HCT116 (cell line): ENCODE measurements around the gene CCS. TPM values are rescaled to one million over a fixed set of nuclear protein-coding genes. Genes with fewer than 3 reads are reported as not detected.

Experiments used
- ATAC-seq: fragments of 200-7000 bp; cut with Tn5 transposase; 2 replicates; pipeline ENCODE4 v1.9.1; 2020; ENCODE audit warnings: mild to moderate bottlenecking, moderate library complexity
- BruUV-seq: library from RNA; stranded (reverse); fragments of 400-500 nt; replicated peaks from 2 replicates; lab custom pipeline; 2021; lab: Mats Ljungman, UMichigan
- CTCF ChIA-PET: fragments of 300-600 bp; sonication (Branson Sonifier 250); formaldehyde crosslinking; loops from one replicate; lab custom pipeline; 2021; ENCODE audit warnings: antibody characterized with exemption; lab: Charles Lee
- POLR2A ChIA-PET: fragments of 300-600, 350-600 bp; sonication (Branson Sonifier 250); formaldehyde crosslinking; loops from one replicate; lab custom pipeline; 2021; ENCODE audit warnings: antibody characterized with exemption; lab: Charles Lee
- RAD21 ChIA-PET, 2 experiments: fragments of 300-600 bp; sonication (Branson Sonifier 250); formaldehyde crosslinking; loops; one replicate each; lab custom pipeline; 2023; ENCODE audit warnings: low total read pairs in 2 of 2; ENCODE audit not compliant: uncharacterized antibody in 2 of 2, unreplicated experiment in 2 of 2, low non-redundant PET in 1 of 2; lab: Charles Lee
- DNase-seq: peaks from one replicate; pipeline ENCODE4 v3.0.0-alpha.2; 2010; ENCODE audit warnings: low read depth, low spot score
- H2AFZ ChIP-seq: fragments of 200-600 bp; shearing (Covaris generic), sonication (generic); 2 replicates; pipeline ENCODE4 v1.6.1; 2017; ENCODE audit warnings: low read depth, mixed run types, mixed read lengths, antibody characterized with exemption, low read length; ENCODE audit not compliant: poor library complexity, severe bottlenecking
- H3K27ac ChIP-seq: 2 replicates; pipeline ENCODE4 v1.5.1; 2012; ENCODE audit warnings: low read depth, low read length
- H3K27me3 ChIP-seq: fragments of 200-600 bp; sonication (generic); 2 replicates; pipeline ENCODE4 v1.6.1; 2016; ENCODE audit warnings: mixed run types, low read length, mixed read lengths; ENCODE audit not compliant: insufficient read depth
- H3K36me3 ChIP-seq, 2 experiments: fragments of 200-500 bp in 1 of 2; fragments of 200-600 bp in 1 of 2; sonication (Bioruptor generic) in 1 of 2; sonication (generic) in 1 of 2; 2 replicates each; pipeline versions ENCODE4 v1.5.1 to v1.6.1; 2014 to 2016; ENCODE audit warnings: low read length in 2 of 2, inconsistent platforms in 1 of 2, mixed read lengths in 1 of 2, mixed run types in 1 of 2; ENCODE audit not compliant: insufficient read depth in 2 of 2, control insufficient read depth in 1 of 2
- H3K4me1 ChIP-seq, 2 experiments: fragments of 200-600 bp in 1 of 2; sonication (generic) in 1 of 2; 2 replicates each; pipeline versions ENCODE4 v1.5.1 to v1.6.1; 2012 to 2017; ENCODE audit warnings: low read length in 2 of 2, inconsistent platforms in 1 of 2, mild to moderate bottlenecking in 1 of 2, mixed read lengths in 1 of 2, mixed run types in 1 of 2, moderate library complexity in 1 of 2; ENCODE audit not compliant: insufficient read depth in 2 of 2, control insufficient read depth in 1 of 2
- H3K4me2 ChIP-seq: fragments of 200-600 bp; sonication (generic); 2 replicates; pipeline ENCODE4 v1.6.1; 2017; ENCODE audit warnings: mixed run types, low read length, mixed read lengths
- H3K4me3 ChIP-seq, 2 experiments: fragments of 200-600 bp in 1 of 2; sonication (generic) in 1 of 2; replicated peaks in 1 of 2; 2 replicates each; pipeline ENCODE4 v1.5.1; 2011 to 2016; ENCODE audit warnings: low read length in 2 of 2, control low read depth in 1 of 2, low read depth in 1 of 2, mild to moderate bottlenecking in 1 of 2, mixed read lengths in 1 of 2, mixed run types in 1 of 2
- H3K79me2 ChIP-seq: fragments of 200-600 bp; sonication (generic); 2 replicates; pipeline ENCODE4 v1.6.1; 2017; ENCODE audit warnings: mild to moderate bottlenecking, mixed run types, low read length, moderate library complexity, mixed read lengths; ENCODE audit not compliant: insufficient read depth
- H3K9ac ChIP-seq: fragments of 200-600 bp; sonication (generic); 2 replicates; pipeline ENCODE4 v1.6.1; 2016; ENCODE audit warnings: low read length, mixed read lengths
- H3K9me2 ChIP-seq: fragments of 200-600 bp; sonication (generic), shearing (Covaris generic); 2 replicates; pipeline ENCODE4 v1.6.1; 2017; ENCODE audit warnings: mixed run types, mild to moderate bottlenecking, moderate library complexity; ENCODE audit not compliant: insufficient read depth
- H3K9me3 ChIP-seq, 2 experiments: fragments of 200-500 bp in 1 of 2; fragments of 200-600 bp in 1 of 2; sonication (Bioruptor generic) in 1 of 2; sonication (generic) in 1 of 2; 2 replicates each; pipeline ENCODE4 v1.6.1; 2014 to 2017; ENCODE audit warnings: low read length in 2 of 2, mixed read lengths in 2 of 2, inconsistent platforms in 1 of 2, low read depth in 1 of 2, mild to moderate bottlenecking in 1 of 2, mixed run types in 1 of 2, moderate library complexity in 1 of 2; ENCODE audit not compliant: control insufficient read depth in 1 of 2, insufficient read depth in 1 of 2
- H4K20me1 ChIP-seq: fragments of 200-600 bp; sonication (generic), shearing (Covaris generic); 2 replicates; pipeline ENCODE4 v1.6.1; 2017; ENCODE audit warnings: mixed run types, mild to moderate bottlenecking, moderate library complexity; ENCODE audit not compliant: insufficient read depth
- CBX3 ChIP-seq: IDR thresholded peaks from 2 replicates; pipeline ENCODE4 v1.6.1; 2012; ENCODE audit warnings: low read depth
- CEBPB ChIP-seq: IDR thresholded peaks from 2 replicates; pipeline ENCODE4 v1.6.1; 2012; ENCODE audit warnings: low read depth
- EZH2 ChIP-seq: fragments of 200-600 bp; sonication (generic); IDR thresholded peaks from 2 replicates; pipeline ENCODE4 v1.6.1; 2017; ENCODE audit warnings: antibody characterized with exemption, mixed run types
- JUND ChIP-seq: IDR thresholded peaks from 2 replicates; pipeline ENCODE4 v1.6.1; 2012
- POLR2A ChIP-seq: IDR thresholded peaks from 2 replicates; pipeline ENCODE4 v1.7.0; 2011; ENCODE audit warnings: borderline replicate concordance; ENCODE audit not compliant: insufficient read depth, insufficient read length; ENCODE audit errors: extremely low read depth
- POLR2AphosphoS5 ChIP-seq: IDR thresholded peaks from 2 replicates; pipeline ENCODE4 v1.6.1; 2011; ENCODE audit warnings: mild to moderate bottlenecking, low read depth, low read length, moderate library complexity
- SIN3A ChIP-seq: IDR thresholded peaks from 2 replicates; pipeline ENCODE4 v1.6.1; 2012; ENCODE audit warnings: low read depth
- SRF ChIP-seq: IDR thresholded peaks from 2 replicates; pipeline ENCODE4 v1.6.1; 2012; ENCODE audit warnings: low read depth
- TCF7L2 ChIP-seq: IDR thresholded peaks from 2 replicates; pipeline ENCODE4 v1.7.0; 2011; ENCODE audit warnings: borderline replicate concordance, inconsistent platforms; ENCODE audit not compliant: insufficient read depth, insufficient read length; ENCODE audit errors: extremely low read depth
- YY1 ChIP-seq: IDR thresholded peaks from 2 replicates; pipeline ENCODE4 v1.6.1; 2011; ENCODE audit warnings: low read length, low read depth, moderate library complexity, mild to moderate bottlenecking; ENCODE audit not compliant: insufficient replicate concordance; ENCODE audit errors: extremely low read depth
- ZFX ChIP-seq: fragments of 450-650 bp; IDR thresholded peaks from 2 replicates; pipeline ENCODE4 v1.6.1; 2017
- ZNF274 ChIP-seq: fragments of 200-500 bp; sonication (Bioruptor generic); IDR thresholded peaks from 2 replicates; pipeline ENCODE4 v1.6.1; 2014; ENCODE audit warnings: mild to moderate bottlenecking, low read depth, low read length, inconsistent platforms
- intact Hi-C: fragments of 100-400 bp; cut with micrococcal nuclease; formaldehyde crosslinking; loops from 2 replicates; pipeline ENCODE4 v1.10.0; 2022
- total RNA-seq: library from RNA; stranded (reverse); gene quantifications from one replicate; pipeline ENCODE4 v1.2.1, GENCODE V29; 2021; ENCODE audit not compliant: unreplicated experiment
- TF ChIP-seq, protein P1 (sequence below): IDR thresholded peaks from 2 replicates; pipeline ENCODE4 v1.6.1; 2012
- TF ChIP-seq, protein P2 (sequence below): IDR thresholded peaks from 2 replicates; pipeline ENCODE4 v1.6.1; 2012; ENCODE audit warnings: low read depth
- TF ChIP-seq, protein P3 (sequence below), 3 experiments: fragments of 200-600 bp in 1 of 3; sonication (generic) in 1 of 3; IDR thresholded peaks in 2 of 3; conservative IDR thresholded peaks in 1 of 3; 2 replicates each; pipeline ENCODE4 v1.5.1; 2012 to 2017; ENCODE audit warnings: low read depth in 2 of 3, low read length in 2 of 3, antibody characterized with exemption in 1 of 3, borderline replicate concordance in 1 of 3, control low read depth in 1 of 3, mild to moderate bottlenecking in 1 of 3, mixed read lengths in 1 of 3, mixed run types in 1 of 3, moderate library complexity in 1 of 3; ENCODE audit not compliant: insufficient read depth in 1 of 3

Gene CCS
- total RNA-seq, 1 experiment from 2014 or later = 40.6 TPM

DNA sequence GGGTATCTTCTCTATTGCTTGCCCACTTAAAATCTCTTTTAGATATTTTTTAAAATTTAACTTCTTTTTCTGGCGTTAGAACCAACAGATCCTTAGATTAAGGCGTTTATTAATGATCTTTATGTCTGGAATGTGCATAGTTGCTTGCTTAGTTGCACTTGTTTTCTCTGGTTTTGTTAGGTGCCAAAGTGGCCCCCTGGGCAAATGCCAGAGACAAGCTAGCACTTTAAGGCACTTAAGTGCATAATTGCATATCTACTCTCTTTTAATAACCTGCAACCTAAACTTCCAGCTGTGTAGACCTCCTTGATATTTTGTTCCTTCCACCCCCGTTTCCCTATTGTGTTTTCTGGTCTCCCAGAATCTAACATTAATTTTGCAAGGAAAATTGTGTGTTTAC lies 48.8 kb downstream of the CCS start:
- no peaks in the 10 kb centered on the region for H3K27me3 ChIP-seq
- BruUV-seq = no TSS peak
- ChIA-PET CTCF (no interaction called here), POLR2A (no interaction called here), RAD21 (no interaction called here)
- TF ChIP-seq ZFX = no peak
- no peak for TF ChIP-seq SIN3A
- TF ChIP-seq CEBPB = no peak
- intact Hi-C loops = no loop called here
- H3K79me2 ChIP-seq = peaks cover 98% of the 10 kb centered on the region
- H3K4me1 ChIP-seq = peaks cover 4 to 23% of the 10 kb centered on the region in 2 experiments
- H3K9ac ChIP-seq = no peak overlapping the region
- H3K9me3 ChIP-seq = no peaks in the 10 kb centered on the region
- H3K9me2 ChIP-seq = no peaks in the 10 kb centered on the region
- peaks cover 62 to 76% of the 10 kb centered on the region in 2 experiments for H3K36me3 ChIP-seq
- no peak overlapping the region for H3K4me3 ChIP-seq
- ATAC-seq (no peak), DNase-seq (no peak)
- peaks cover 54% of the 10 kb centered on the region for H4K20me1 ChIP-seq
- H2AFZ ChIP-seq = no peak overlapping the region
- no peak overlapping the region for H3K27ac ChIP-seq
- no peak overlapping the region for H3K4me2 ChIP-seq

DNA sequence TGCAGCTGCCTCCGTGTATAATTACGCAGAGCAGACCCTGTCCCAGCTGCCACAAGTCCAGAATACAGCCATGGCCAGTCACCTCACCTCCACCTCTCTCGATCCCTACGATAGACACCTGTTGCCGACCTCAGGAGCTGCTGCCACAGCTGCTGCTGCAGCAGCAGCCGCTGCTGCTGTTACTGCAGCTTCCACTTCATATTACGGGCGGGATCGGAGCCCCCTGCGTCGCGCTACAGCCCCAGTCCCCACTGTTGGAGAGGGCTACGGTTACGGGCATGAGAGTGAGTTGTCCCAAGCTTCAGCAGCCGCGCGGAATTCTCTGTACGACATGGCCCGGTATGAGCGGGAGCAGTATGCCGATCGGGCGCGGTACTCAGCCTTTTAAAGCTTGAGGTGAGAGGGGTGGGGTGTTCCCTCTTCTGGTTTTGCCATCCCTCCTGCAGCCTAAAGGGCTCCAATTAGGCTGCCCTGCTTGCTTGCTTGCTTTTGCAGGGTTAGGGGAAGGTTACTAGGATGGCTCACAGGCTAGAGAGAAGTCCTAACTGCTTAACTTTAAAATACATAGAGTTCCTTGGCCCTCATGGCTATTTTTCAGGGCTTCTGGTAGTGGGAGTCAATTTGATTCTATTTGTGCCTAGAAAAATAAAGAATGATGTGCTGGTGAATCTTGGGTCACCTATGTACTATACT lies 50.9 kb downstream of the CCS start:
- Histone ChIP-seq H2AFZ (no peak overlapping the region), H4K20me1 (peaks cover 52% of the 10 kb centered on the region), H3K36me3 (peaks cover 74 to 86% of the 10 kb centered on the region in 2 experiments), H3K27me3 (no peaks in the 10 kb centered on the region), H3K4me3 (no peak overlapping the region), H3K9me2 (no peaks in the 10 kb centered on the region), H3K79me2 (peaks cover 100% of the 10 kb centered on the region), H3K9me3 (no peaks in the 10 kb centered on the region), H3K27ac (no peak overlapping the region), H3K4me1 (peaks cover 0 to 9% of the 10 kb centered on the region in 2 experiments; a peak in 1 of 4 replicates), H3K4me2 (no peak overlapping the region), H3K9ac (no peak overlapping the region)
- POLR2A ChIA-PET = no interaction called here
- intact Hi-C loops = no loop called here
- RAD21 ChIA-PET = no interaction called here
- BruUV-seq = no TSS peak
- DNase-seq = no peak
- no peak for ATAC-seq
- CTCF ChIA-PET = no interaction called here
- no peak for TF ChIP-seq SIN3A
- no peak for TF ChIP-seq CBX3
- TF ChIP-seq POLR2A = no peak
- TF ChIP-seq EZH2 = no peak
- no peak for TF ChIP-seq YY1
- no peak for TF ChIP-seq POLR2AphosphoS5
- TF ChIP-seq, protein P1, sequence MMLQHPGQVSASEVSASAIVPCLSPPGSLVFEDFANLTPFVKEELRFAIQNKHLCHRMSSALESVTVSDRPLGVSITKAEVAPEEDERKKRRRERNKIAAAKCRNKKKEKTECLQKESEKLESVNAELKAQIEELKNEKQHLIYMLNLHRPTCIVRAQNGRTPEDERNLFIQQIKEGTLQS = no peak
- no peak for TF ChIP-seq ZNF274
- TF ChIP-seq JUND = no peak
- TF ChIP-seq, protein P2, sequence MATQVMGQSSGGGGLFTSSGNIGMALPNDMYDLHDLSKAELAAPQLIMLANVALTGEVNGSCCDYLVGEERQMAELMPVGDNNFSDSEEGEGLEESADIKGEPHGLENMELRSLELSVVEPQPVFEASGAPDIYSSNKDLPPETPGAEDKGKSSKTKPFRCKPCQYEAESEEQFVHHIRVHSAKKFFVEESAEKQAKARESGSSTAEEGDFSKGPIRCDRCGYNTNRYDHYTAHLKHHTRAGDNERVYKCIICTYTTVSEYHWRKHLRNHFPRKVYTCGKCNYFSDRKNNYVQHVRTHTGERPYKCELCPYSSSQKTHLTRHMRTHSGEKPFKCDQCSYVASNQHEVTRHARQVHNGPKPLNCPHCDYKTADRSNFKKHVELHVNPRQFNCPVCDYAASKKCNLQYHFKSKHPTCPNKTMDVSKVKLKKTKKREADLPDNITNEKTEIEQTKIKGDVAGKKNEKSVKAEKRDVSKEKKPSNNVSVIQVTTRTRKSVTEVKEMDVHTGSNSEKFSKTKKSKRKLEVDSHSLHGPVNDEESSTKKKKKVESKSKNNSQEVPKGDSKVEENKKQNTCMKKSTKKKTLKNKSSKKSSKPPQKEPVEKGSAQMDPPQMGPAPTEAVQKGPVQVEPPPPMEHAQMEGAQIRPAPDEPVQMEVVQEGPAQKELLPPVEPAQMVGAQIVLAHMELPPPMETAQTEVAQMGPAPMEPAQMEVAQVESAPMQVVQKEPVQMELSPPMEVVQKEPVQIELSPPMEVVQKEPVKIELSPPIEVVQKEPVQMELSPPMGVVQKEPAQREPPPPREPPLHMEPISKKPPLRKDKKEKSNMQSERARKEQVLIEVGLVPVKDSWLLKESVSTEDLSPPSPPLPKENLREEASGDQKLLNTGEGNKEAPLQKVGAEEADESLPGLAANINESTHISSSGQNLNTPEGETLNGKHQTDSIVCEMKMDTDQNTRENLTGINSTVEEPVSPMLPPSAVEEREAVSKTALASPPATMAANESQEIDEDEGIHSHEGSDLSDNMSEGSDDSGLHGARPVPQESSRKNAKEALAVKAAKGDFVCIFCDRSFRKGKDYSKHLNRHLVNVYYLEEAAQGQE = no peak
- no peak for TF ChIP-seq CEBPB
- no peak for TF ChIP-seq TCF7L2
- no peak for TF ChIP-seq SRF
- no peak for TF ChIP-seq ZFX
- TF ChIP-seq, protein P3, sequence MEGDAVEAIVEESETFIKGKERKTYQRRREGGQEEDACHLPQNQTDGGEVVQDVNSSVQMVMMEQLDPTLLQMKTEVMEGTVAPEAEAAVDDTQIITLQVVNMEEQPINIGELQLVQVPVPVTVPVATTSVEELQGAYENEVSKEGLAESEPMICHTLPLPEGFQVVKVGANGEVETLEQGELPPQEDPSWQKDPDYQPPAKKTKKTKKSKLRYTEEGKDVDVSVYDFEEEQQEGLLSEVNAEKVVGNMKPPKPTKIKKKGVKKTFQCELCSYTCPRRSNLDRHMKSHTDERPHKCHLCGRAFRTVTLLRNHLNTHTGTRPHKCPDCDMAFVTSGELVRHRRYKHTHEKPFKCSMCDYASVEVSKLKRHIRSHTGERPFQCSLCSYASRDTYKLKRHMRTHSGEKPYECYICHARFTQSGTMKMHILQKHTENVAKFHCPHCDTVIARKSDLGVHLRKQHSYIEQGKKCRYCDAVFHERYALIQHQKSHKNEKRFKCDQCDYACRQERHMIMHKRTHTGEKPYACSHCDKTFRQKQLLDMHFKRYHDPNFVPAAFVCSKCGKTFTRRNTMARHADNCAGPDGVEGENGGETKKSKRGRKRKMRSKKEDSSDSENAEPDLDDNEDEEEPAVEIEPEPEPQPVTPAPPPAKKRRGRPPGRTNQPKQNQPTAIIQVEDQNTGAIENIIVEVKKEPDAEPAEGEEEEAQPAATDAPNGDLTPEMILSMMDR (IDR thresholded peaks at IDR 0.05 in 2 of 3, conservative IDR thresholded peaks at IDR 0.05 in 1 of 3; ENCODE audit: borderline replicate concordance in 1 of 3, insufficient read depth in 1 of 3, low read depth in 2 of 3, low read length in 2 of 3) = no peak
